Measurements from ENCODE around the gene MT1X. TPM values are rescaled to one million over a fixed set of nuclear protein-coding genes. Genes with fewer than 3 reads are reported as not detected.

MT1X gene
- total RNA-seq, 1 donor from 2014 or later: 63.8 TPM

GRCh38 chr16:56652600-56652999 lies 29.7 kb upstream of the MT1X start:
- no peak for TF ChIP-seq CTCF (IDR thresholded peaks at IDR 0.05)
- H3K36me3 Mint-ChIP-seq (ENCODE audit: unreplicated experiment): no peaks in the 10 kb centered on the region
- H3K4me3 Mint-ChIP-seq (ENCODE audit: unreplicated experiment): no peak overlapping the region
- no peaks in the 10 kb centered on the region for H3K9me3 Mint-ChIP-seq (ENCODE audit: unreplicated experiment)
- peaks cover 8% of the 10 kb centered on the region for H3K27me3 Mint-ChIP-seq (ENCODE audit: unreplicated experiment)
- no peak overlapping the region for H3K27ac Mint-ChIP-seq (ENCODE audit: unreplicated experiment)
- no peak for DNase-seq (ENCODE audit: extremely low spot score, unreplicated experiment)
- peaks cover 17% of the 10 kb centered on the region for H3K4me1 Mint-ChIP-seq (ENCODE audit: unreplicated experiment)

GRCh38 chr16:56653218-56653617 lies 29.1 kb upstream of the MT1X start:
- no peaks in the 10 kb centered on the region for H3K36me3 Mint-ChIP-seq (ENCODE audit: unreplicated experiment)
- H3K9me3 Mint-ChIP-seq (ENCODE audit: unreplicated experiment): no peaks in the 10 kb centered on the region
- H3K27me3 Mint-ChIP-seq (ENCODE audit: unreplicated experiment): peaks cover 8% of the 10 kb centered on the region
- H3K4me3 Mint-ChIP-seq (ENCODE audit: unreplicated experiment): no peak overlapping the region
- no peak for DNase-seq (ENCODE audit: extremely low spot score, unreplicated experiment)
- no peak overlapping the region for H3K27ac Mint-ChIP-seq (ENCODE audit: unreplicated experiment)
- TF ChIP-seq CTCF (IDR thresholded peaks at IDR 0.05): no peak
- peaks cover 21% of the 10 kb centered on the region for H3K4me1 Mint-ChIP-seq (ENCODE audit: unreplicated experiment)

DNA sequence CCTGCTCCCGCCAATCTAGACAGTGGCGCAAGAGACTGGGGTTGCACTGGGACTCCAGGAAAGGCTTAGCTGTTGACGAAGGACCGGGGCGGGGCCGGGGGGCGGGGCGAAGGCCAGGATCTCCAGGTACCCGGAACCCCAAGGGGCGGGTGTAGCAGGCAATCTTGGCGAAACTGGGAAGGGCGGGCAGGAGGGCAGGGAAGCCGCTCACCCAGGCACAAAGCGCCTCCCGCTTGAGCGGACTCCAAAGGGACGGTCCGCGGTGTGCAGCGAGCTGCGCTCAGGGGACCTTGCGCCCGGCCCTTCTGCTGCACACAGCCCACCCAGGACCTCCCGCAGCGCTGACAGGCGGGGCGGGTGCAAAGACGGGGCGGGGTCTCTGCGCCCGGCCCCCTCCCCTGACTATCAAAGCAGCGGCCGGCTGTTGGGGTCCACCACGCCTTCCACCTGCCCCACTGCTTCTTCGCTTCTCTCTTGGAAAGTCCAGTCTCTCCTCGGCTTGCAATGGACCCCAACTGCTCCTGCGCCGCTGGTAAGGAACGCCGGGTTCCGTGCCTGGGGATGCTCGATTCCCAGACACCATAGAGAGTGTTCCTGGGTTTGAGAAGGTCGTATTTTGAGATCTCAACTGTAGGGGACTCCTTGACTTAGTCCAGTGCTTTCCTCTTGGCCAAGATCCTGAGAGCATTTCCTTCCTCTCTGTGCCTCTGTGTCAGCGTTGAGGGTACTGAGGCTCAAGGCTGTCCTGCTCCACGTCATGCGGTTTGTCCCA lies 24.5 kb upstream of the MT1X start, which contains the start of gene MT1F:
MT1F (plus strand) TSS at position 405 of the 772 bp plus-strand sequence; CDS start at position 505, 100 bp downstream.
- Mint-ChIP-seq H3K4me3 (ENCODE audit: unreplicated experiment) (peak within 1 kb of the TSS; percentile 91), H3K27ac (ENCODE audit: unreplicated experiment) (no peak within 1 kb of the TSS), H3K27me3 (ENCODE audit: unreplicated experiment) (peaks cover 21% of the 10 kb centered on the region), H3K4me1 (ENCODE audit: unreplicated experiment) (peaks cover 31% of the 10 kb centered on the region), H3K9me3 (ENCODE audit: unreplicated experiment) (no peaks in the 10 kb centered on the region), H3K36me3 (ENCODE audit: unreplicated experiment) (peaks cover 1% of the 10 kb centered on the region)
- no peak for TF ChIP-seq CTCF (IDR thresholded peaks at IDR 0.05)
- no peak for DNase-seq (ENCODE audit: extremely low spot score, unreplicated experiment)

GRCh38 chr16:56658327-56658875 lies 23.9 kb upstream of the MT1X start:
- H3K9me3 Mint-ChIP-seq (ENCODE audit: unreplicated experiment): no peaks in the 10 kb centered on the region
- H3K4me3 Mint-ChIP-seq (ENCODE audit: unreplicated experiment): peak overlapping the region; percentile 91
- DNase-seq (ENCODE audit: extremely low spot score, unreplicated experiment): no peak
- no peak for TF ChIP-seq CTCF (IDR thresholded peaks at IDR 0.05)
- H3K4me1 Mint-ChIP-seq (ENCODE audit: unreplicated experiment): peaks cover 31% of the 10 kb centered on the region
- peaks cover 23% of the 10 kb centered on the region for H3K27me3 Mint-ChIP-seq (ENCODE audit: unreplicated experiment)
- H3K36me3 Mint-ChIP-seq (ENCODE audit: unreplicated experiment): peaks cover 1% of the 10 kb centered on the region
- no peak overlapping the region for H3K27ac Mint-ChIP-seq (ENCODE audit: unreplicated experiment)

Measured in osteocyte (in vitro differentiated cells).